ENCODE data around the gene NLGN4Y. TPM values are rescaled to one million over a fixed set of nuclear protein-coding genes. Genes with fewer than 3 reads are reported as not detected.

The NLGN4Y gene
- total RNA-seq, 1 experiment from 2014 or later = not detected

- no TSS peak for BruUV-seq (replicated peaks)
- Histone ChIP-seq H3K27ac (no peak overlapping the region), H3K9me2 (ENCODE audit: insufficient read depth) (no peaks in the 10 kb centered on the region), H3K4me3 (no peak overlapping the region), H3K27me3 (ENCODE audit: insufficient read depth, low read depth) (no peaks in the 10 kb centered on the region), H3F3A (ENCODE audit: insufficient read depth, low read depth) (no peaks in the 10 kb centered on the region), H2AFZ (no peak overlapping the region), H3K9me3 (ENCODE audit: insufficient read depth, low read depth) (no peaks in the 10 kb centered on the region), H3K36me3 (ENCODE audit: low read depth) (no peaks in the 10 kb centered on the region), H4K20me1 (ENCODE audit: insufficient read depth) (no peaks in the 10 kb centered on the region), H3K79me2 (ENCODE audit: low read depth) (no peaks in the 10 kb centered on the region), H3K4me1 (replicated peaks; ENCODE audit: insufficient read depth) (no peaks in the 10 kb centered on the region), H3K4me2 (no peak overlapping the region)
- POLR2A ChIA-PET (ENCODE audit: unreplicated experiment) = no interaction called here
- DNase-seq = no peak
- no peak for TF ChIP-seq EZH2 (IDR thresholded peaks at IDR 0.05; ENCODE audit: low read depth)
- TF ChIP-seq CTCF (conservative IDR thresholded peaks at IDR 0.05) = no peak
- intact Hi-C loops (cut with micrococcal nuclease; ENCODE audit: unreplicated experiment) = no loop called here
- CTCF ChIA-PET = no interaction called here
Observed at GRCh38 chrY:14536703-14537102, 12.4 kb downstream of the NLGN4Y start.

DNA sequence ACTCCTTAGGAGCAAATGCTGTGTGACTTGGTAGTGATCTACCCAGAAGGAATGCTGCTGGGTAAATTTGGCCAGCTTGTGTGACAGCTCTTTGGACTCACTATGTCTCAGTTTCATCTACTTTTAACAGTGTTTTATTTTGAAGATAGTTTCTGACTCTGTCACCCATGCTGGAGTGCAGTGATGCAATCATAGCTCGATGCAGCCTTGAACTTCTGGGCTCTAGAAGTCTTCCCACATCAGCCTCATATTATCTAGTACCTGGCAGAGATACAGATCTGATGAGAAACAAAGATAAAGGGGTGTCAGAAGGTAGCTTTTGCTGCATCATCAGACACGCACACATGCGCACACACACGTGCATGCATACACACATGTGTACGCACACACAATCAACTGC, 19.2 kb downstream of the NLGN4Y start:
- Histone ChIP-seq H4K20me1 (ENCODE audit: insufficient read depth) (no peaks in the 10 kb centered on the region), H3K9me2 (ENCODE audit: insufficient read depth) (no peaks in the 10 kb centered on the region), H3K4me3 (no peak overlapping the region), H3F3A (ENCODE audit: insufficient read depth, low read depth) (no peaks in the 10 kb centered on the region), H3K4me2 (no peak overlapping the region), H3K79me2 (ENCODE audit: low read depth) (no peaks in the 10 kb centered on the region), H3K36me3 (ENCODE audit: low read depth) (no peaks in the 10 kb centered on the region), H3K4me1 (replicated peaks; ENCODE audit: insufficient read depth) (no peaks in the 10 kb centered on the region), H3K27me3 (ENCODE audit: insufficient read depth, low read depth) (no peaks in the 10 kb centered on the region), H3K9me3 (ENCODE audit: insufficient read depth, low read depth) (no peaks in the 10 kb centered on the region), H2AFZ (no peak overlapping the region), H3K27ac (no peak overlapping the region)
- POLR2A ChIA-PET (ENCODE audit: unreplicated experiment) = no interaction called here
- DNase-seq = no peak
- no TSS peak for BruUV-seq (replicated peaks)
- no peak for TF ChIP-seq EZH2 (IDR thresholded peaks at IDR 0.05; ENCODE audit: low read depth)
- TF ChIP-seq CTCF (conservative IDR thresholded peaks at IDR 0.05) = no peak
- intact Hi-C loops (cut with micrococcal nuclease; ENCODE audit: unreplicated experiment) = no loop called here
- CTCF ChIA-PET = no interaction called here

DNA sequence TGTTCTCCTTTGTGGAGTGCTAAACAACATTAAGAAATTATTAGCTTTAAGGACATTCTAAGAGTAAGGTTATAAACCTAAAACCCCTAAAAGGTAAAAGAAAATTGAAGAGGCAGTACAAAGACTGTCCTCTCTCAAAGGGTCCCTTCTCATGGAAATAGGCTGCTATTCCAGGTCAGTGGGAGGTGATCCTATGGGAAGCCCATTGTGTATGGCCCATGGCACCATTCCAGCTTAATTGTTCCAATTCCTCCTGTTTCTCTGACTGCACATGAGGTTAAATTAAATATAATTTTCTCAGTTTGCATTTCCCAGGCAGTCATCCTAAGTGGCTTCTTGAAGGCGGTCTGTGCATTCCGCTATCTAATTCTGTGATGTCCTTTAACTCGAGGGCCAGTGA, 57.0 kb downstream of the NLGN4Y start:
- Histone ChIP-seq H3F3A (ENCODE audit: insufficient read depth, low read depth) (no peaks in the 10 kb centered on the region), H3K36me3 (ENCODE audit: low read depth) (no peaks in the 10 kb centered on the region), H3K9me3 (ENCODE audit: insufficient read depth, low read depth) (no peaks in the 10 kb centered on the region), H3K79me2 (ENCODE audit: low read depth) (no peaks in the 10 kb centered on the region), H3K4me3 (no peak overlapping the region), H3K4me2 (no peak overlapping the region), H2AFZ (no peak overlapping the region), H3K27me3 (ENCODE audit: insufficient read depth, low read depth) (no peaks in the 10 kb centered on the region), H3K9me2 (ENCODE audit: insufficient read depth) (no peaks in the 10 kb centered on the region), H4K20me1 (ENCODE audit: insufficient read depth) (no peaks in the 10 kb centered on the region), H3K4me1 (replicated peaks; ENCODE audit: insufficient read depth) (no peaks in the 10 kb centered on the region), H3K27ac (no peak overlapping the region)
- TF ChIP-seq EZH2 (IDR thresholded peaks at IDR 0.05; ENCODE audit: low read depth) (no peak), CTCF (conservative IDR thresholded peaks at IDR 0.05) (no peak)
- BruUV-seq (replicated peaks) = no TSS peak
- intact Hi-C loops (cut with micrococcal nuclease; ENCODE audit: unreplicated experiment) = no loop called here
- POLR2A ChIA-PET (ENCODE audit: unreplicated experiment) = no interaction called here
- no peak for DNase-seq
- CTCF ChIA-PET = no interaction called here

All from PC-9 (cell line).